ENCODE data around the gene HSPA4. TPM values are rescaled to one million over a fixed set of nuclear protein-coding genes. Genes with fewer than 3 reads are reported as not detected.

The HSPA4 gene
- total and polyA plus RNA-seq, 4 donors: 22.1 to 39.7 (median 31.9) TPM

DNA sequence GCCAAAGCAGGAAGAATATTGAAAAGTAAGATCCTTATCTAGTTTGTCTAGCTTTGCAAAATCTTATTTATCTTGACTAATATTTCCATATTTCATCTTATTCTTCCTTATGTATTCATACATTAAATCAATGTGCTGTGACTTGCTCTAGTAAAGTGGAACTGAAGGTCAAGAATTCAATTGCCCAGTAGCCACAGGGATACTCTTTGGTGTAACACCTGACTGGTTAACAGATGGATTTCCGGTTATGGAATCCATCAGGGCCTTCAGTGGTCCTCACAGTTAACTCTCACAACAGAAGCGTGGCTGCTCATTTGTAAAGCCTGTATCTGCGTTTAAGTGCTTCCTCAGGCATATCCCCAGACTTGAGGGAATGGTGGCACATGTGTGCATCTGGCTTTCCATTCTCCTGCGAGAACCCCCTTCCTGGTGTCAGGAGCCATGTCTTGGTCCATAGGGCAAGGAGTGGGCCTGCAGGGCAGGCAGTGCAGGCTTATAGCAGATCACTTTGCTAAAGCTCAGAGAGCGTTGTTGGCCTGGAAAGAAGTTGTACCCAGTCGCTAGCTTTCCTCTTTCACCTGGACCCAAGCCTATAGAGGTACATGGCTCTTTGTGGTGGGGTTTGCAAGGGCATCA is 99.2 kb downstream of the HSPA4 start:
- no peak overlapping the region for H3K9ac ChIP-seq (ENCODE audit: low read depth in 1 of 2, low read length in 2 of 2)
- DNase-seq (ENCODE audit: low spot score): no peak
- no peak for TF ChIP-seq CTCF (IDR thresholded peaks at IDR 0.05; ENCODE audit: low read depth, low read length, missing input control)
- no peak for TF ChIP-seq MAX (IDR thresholded peaks at IDR 0.05)
- no peak for TF ChIP-seq RAD21 (IDR thresholded peaks at IDR 0.05)

GRCh38 chr5:133154274-133155075 is 102.7 kb downstream of the HSPA4 start:
- H3K36me3 ChIP-seq (ENCODE audit: control insufficient read depth in 4 of 4, insufficient read depth in 3 of 4, low read depth in 1 of 4, low read length in 3 of 4): no peaks in the 10 kb centered on the region
- no peak for TF ChIP-seq CTCF (IDR thresholded peaks at IDR 0.05; ENCODE audit: low read depth, low read length, missing input control)
- TF ChIP-seq, protein P1, sequence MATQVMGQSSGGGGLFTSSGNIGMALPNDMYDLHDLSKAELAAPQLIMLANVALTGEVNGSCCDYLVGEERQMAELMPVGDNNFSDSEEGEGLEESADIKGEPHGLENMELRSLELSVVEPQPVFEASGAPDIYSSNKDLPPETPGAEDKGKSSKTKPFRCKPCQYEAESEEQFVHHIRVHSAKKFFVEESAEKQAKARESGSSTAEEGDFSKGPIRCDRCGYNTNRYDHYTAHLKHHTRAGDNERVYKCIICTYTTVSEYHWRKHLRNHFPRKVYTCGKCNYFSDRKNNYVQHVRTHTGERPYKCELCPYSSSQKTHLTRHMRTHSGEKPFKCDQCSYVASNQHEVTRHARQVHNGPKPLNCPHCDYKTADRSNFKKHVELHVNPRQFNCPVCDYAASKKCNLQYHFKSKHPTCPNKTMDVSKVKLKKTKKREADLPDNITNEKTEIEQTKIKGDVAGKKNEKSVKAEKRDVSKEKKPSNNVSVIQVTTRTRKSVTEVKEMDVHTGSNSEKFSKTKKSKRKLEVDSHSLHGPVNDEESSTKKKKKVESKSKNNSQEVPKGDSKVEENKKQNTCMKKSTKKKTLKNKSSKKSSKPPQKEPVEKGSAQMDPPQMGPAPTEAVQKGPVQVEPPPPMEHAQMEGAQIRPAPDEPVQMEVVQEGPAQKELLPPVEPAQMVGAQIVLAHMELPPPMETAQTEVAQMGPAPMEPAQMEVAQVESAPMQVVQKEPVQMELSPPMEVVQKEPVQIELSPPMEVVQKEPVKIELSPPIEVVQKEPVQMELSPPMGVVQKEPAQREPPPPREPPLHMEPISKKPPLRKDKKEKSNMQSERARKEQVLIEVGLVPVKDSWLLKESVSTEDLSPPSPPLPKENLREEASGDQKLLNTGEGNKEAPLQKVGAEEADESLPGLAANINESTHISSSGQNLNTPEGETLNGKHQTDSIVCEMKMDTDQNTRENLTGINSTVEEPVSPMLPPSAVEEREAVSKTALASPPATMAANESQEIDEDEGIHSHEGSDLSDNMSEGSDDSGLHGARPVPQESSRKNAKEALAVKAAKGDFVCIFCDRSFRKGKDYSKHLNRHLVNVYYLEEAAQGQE (IDR thresholded peaks at IDR 0.05): no peak
- TF ChIP-seq MAX (IDR thresholded peaks at IDR 0.05): no peak
- TF ChIP-seq JUND (IDR thresholded peaks at IDR 0.05): no peak
- TF ChIP-seq NR2F2 (IDR thresholded peaks at IDR 0.05): no peak
- TF ChIP-seq GABPA (IDR thresholded peaks at IDR 0.05 in 1 of 2, conservative IDR thresholded peaks at IDR 0.05 in 1 of 2): no peak
- no peak for TF ChIP-seq ATF3 (IDR thresholded peaks at IDR 0.05)
- H3K9ac ChIP-seq (ENCODE audit: low read depth in 1 of 2, low read length in 2 of 2): no peak overlapping the region
- H3K4me3 ChIP-seq (ENCODE audit: low read depth in 1 of 3, low read length in 3 of 3): no peak overlapping the region
- no peak overlapping the region for H3K27ac ChIP-seq (ENCODE audit: low read depth in 1 of 2, low read length in 2 of 2)
- H3K27me3 ChIP-seq (ENCODE audit: control insufficient read depth in 4 of 4, insufficient read depth in 4 of 4, low read length in 3 of 4): no peaks in the 10 kb centered on the region
- H3K4me1 ChIP-seq (ENCODE audit: control insufficient read depth in 4 of 4, insufficient read depth in 4 of 4, low read length in 3 of 4): no peaks in the 10 kb centered on the region
- no peaks in the 10 kb centered on the region for H3K9me3 ChIP-seq (ENCODE audit: control insufficient read depth in 4 of 4, low read length in 3 of 4)
- 89% methylated on average over 12 of the region's 12 CpGs for WGBS
- no peak for DNase-seq (ENCODE audit: low spot score)

More for the DNA sequence above, 99.2 kb downstream of the HSPA4 start:
- 94% methylated on average over 6 of the region's 6 CpGs for WGBS
- no peak overlapping the region for H3K4me3 ChIP-seq (ENCODE audit: low read depth in 1 of 3, low read length in 3 of 3)
- no peaks in the 10 kb centered on the region for H3K36me3 ChIP-seq (ENCODE audit: control insufficient read depth in 4 of 4, insufficient read depth in 3 of 4, low read depth in 1 of 4, low read length in 3 of 4)
- H3K27ac ChIP-seq (ENCODE audit: low read depth in 1 of 2, low read length in 2 of 2): no peak overlapping the region
- H3K27me3 ChIP-seq (ENCODE audit: control insufficient read depth in 4 of 4, insufficient read depth in 4 of 4, low read length in 3 of 4): no peaks in the 10 kb centered on the region
- H3K9me3 ChIP-seq (ENCODE audit: control insufficient read depth in 4 of 4, low read length in 3 of 4): no peaks in the 10 kb centered on the region
- no peaks in the 10 kb centered on the region for H3K4me1 ChIP-seq (ENCODE audit: control insufficient read depth in 4 of 4, insufficient read depth in 4 of 4, low read length in 3 of 4)

Data from liver (tissue), 9 donors.